Embryonic facial prominence (tissue), 1 donor: ENCODE measurements around the gene CD86.
"Not testable (repeated sequence)": the region's sequence is repeated elsewhere in the genome, so short reads cannot be mapped to it uniquely, and the experiment has no call there.

Source experiments
- DNase-seq: peaks from one replicate; pipeline ENCODE4 v3.0.0-alpha.2; 2016; ENCODE audit errors: extremely low spot score

CD86 gene

DNA sequence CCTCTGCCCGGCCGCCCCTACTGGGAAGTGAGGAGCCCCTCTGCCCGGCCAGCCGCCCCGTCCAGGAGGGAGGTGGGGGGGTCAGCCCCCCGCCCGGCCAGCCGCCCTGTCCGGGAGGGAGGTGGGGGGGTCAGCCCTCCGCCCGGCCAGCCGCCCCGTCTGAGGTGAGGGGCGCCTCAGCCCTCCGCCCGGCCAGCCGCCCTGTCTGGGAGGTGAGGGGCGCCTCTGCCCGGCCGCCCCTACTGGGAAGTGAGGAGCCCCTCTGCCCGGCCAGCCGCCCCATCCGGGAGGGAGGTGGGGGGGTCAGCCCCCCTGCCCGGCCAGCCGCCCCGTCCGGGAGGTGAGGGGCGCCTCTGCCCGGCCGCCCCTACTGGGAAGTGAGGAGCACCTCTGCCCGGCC lies 109.8 kb downstream of the CD86 start:
- not testable (repeated sequence) for DNase-seq

DNA sequence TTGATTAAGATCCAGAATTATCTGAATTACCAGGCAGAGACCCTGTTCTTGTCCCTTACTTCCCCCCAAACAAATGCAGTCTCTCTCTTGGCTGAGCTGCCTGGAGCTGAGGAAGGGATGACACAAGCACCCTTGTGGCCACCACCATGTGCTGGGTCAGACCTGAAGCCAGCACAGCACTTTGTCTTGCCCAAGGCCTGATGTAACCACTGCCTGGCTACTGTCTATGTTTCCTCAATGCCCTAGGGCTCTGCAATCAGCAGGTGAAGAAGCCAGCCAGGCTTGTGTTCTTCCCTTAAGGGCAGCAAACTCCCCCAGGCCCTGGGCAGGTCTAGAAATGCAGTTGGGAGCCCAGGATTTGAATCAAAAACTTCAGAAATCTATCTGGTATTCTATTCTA lies 112.5 kb downstream of the CD86 start:
- no peak for DNase-seq

DNA sequence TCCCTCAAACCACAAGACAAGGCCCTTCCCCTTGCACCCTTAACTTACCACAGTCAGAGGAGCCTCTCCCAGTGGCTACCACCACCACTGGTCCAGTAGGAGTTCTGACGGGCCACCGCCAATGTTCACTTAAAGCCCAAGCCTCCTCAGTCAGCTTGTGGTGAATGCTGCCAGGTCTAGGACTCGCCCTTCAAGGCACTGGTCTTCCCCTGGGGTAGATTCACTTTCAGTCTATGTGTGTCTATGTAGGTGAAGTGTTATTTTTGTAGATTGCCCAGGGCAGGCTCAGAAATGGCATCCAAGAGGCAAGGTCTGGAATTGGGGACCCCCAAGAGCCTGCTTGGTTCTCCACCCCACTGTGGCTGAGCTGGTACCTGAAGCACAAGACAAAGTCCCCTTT lies 112.9 kb downstream of the CD86 start:
- no peak for DNase-seq

DNA sequence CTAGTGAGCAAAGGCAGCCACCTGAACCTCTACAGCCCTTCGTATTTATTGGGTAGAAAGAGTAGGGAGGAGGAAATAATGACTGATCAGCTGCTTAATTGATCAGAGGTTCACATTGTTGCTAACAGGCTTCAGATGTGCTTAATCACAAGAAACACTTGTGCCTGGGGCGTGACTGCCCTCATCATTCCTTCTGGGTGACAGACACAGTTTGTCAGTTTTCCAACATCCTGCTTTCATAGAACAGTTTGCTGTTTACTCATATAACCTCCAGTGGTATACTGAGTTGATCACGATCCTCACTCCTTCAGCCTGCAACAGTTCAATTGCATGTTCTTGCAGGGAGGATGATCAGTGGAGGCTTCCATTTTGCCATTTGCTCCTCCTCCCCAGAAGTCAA lies 114.7 kb downstream of the CD86 start:
- no peak for DNase-seq
